ENCODE data around the gene PPP1R15B.

PPP1R15B gene

GRCh38 chr1:204396015-204396583 is 15.5 kb downstream of the PPP1R15B start:
- H3K4me1 ChIP-seq (ENCODE audit: control insufficient read depth, insufficient read depth, low read depth, low read length) = no peaks in the 10 kb centered on the region
- H2AK5ac ChIP-seq (ENCODE audit: low read length, severe bottlenecking) = no peak overlapping the region
- no peak overlapping the region for H3K14ac ChIP-seq (ENCODE audit: low read length in 2 of 2)
- no peak overlapping the region for H2BK12ac ChIP-seq (ENCODE audit: low read length in 2 of 2)
- no peak overlapping the region for H4K91ac ChIP-seq (ENCODE audit: low read length)
- no peak overlapping the region for H3K27ac ChIP-seq (ENCODE audit: low read length, poor library complexity, severe bottlenecking)
- no peaks in the 10 kb centered on the region for H3K79me1 ChIP-seq (replicated peaks; ENCODE audit: low read length, poor library complexity, severe bottlenecking)
- no peak overlapping the region for H3K23ac ChIP-seq (ENCODE audit: low read length in 2 of 2)
- H3K27me3 ChIP-seq (ENCODE audit: control insufficient read depth in 1 of 2, insufficient read depth in 1 of 2, low read length in 2 of 2) = no peaks in the 10 kb centered on the region
- H3K9me3 ChIP-seq (ENCODE audit: control insufficient read depth, low read length) = no peaks in the 10 kb centered on the region
- no peak overlapping the region for H4K8ac ChIP-seq (ENCODE audit: low read length)
- H3K4me3 ChIP-seq (ENCODE audit: insufficient read depth in 1 of 2, low read depth in 1 of 2, low read length in 2 of 2) = no peak overlapping the region
- DNase-seq = no peak
- no peak overlapping the region for H2AFZ ChIP-seq (ENCODE audit: low read depth, low read length)
- 95% methylated on average over 3 of the region's 4 CpGs for WGBS
- no peak overlapping the region for H2BK15ac ChIP-seq (ENCODE audit: low read depth, poor library complexity, severe bottlenecking)
- no peak overlapping the region for H3K18ac ChIP-seq (ENCODE audit: low read depth in 1 of 2, low read length in 2 of 2)
- no peak overlapping the region for H2BK5ac ChIP-seq (ENCODE audit: low read depth, low read length, poor library complexity, severe bottlenecking)
- H3K4me2 ChIP-seq (ENCODE audit: low read length, poor library complexity, severe bottlenecking) = no peak overlapping the region
- no peak overlapping the region for H3K4ac ChIP-seq (ENCODE audit: low read depth in 1 of 2, low read length in 2 of 2)
- peaks cover 16 to 38% of the 10 kb centered on the region in 2 experiments for H3K36me3 ChIP-seq (ENCODE audit: control insufficient read depth in 1 of 2, insufficient read depth in 2 of 2, low read depth in 1 of 2, low read length in 2 of 2)
- H2BK120ac ChIP-seq (ENCODE audit: low read depth, low read length) = no peak overlapping the region
- H3K9ac ChIP-seq (ENCODE audit: low read length) = no peak overlapping the region

- Histone ChIP-seq H3K4me2 (ENCODE audit: low read length, poor library complexity, severe bottlenecking) (no peak overlapping the region), H3K9me3 (ENCODE audit: control insufficient read depth, low read length) (no peaks in the 10 kb centered on the region), H3K23ac (ENCODE audit: low read length in 2 of 2) (no peak overlapping the region), H3K36me3 (ENCODE audit: control insufficient read depth in 1 of 2, insufficient read depth in 2 of 2, low read depth in 1 of 2, low read length in 2 of 2) (no peaks in the 10 kb centered on the region), H3K79me1 (replicated peaks; ENCODE audit: low read length, poor library complexity, severe bottlenecking) (no peaks in the 10 kb centered on the region), H2BK12ac (ENCODE audit: low read length in 2 of 2) (no peak overlapping the region), H3K27ac (ENCODE audit: low read length, poor library complexity, severe bottlenecking) (no peak overlapping the region), H2AFZ (ENCODE audit: low read depth, low read length) (no peak overlapping the region), H3K4ac (ENCODE audit: low read depth in 1 of 2, low read length in 2 of 2) (no peak overlapping the region), H4K91ac (ENCODE audit: low read length) (no peak overlapping the region), H2BK120ac (ENCODE audit: low read depth, low read length) (no peak overlapping the region), H3K4me3 (ENCODE audit: insufficient read depth in 1 of 2, low read depth in 1 of 2, low read length in 2 of 2) (no peak overlapping the region), H2BK5ac (ENCODE audit: low read depth, low read length, poor library complexity, severe bottlenecking) (no peak overlapping the region), H2BK15ac (ENCODE audit: low read depth, poor library complexity, severe bottlenecking) (no peak overlapping the region), H3K18ac (ENCODE audit: low read depth in 1 of 2, low read length in 2 of 2) (no peak overlapping the region), H3K27me3 (ENCODE audit: control insufficient read depth in 1 of 2, insufficient read depth in 1 of 2, low read length in 2 of 2) (peaks cover 8 to 23% of the 10 kb centered on the region in 2 experiments), H3K14ac (ENCODE audit: low read length in 2 of 2) (no peak overlapping the region), H3K4me1 (ENCODE audit: control insufficient read depth, insufficient read depth, low read depth, low read length) (no peaks in the 10 kb centered on the region), H4K8ac (ENCODE audit: low read length) (no peak overlapping the region), H3K9ac (ENCODE audit: low read length) (no peak overlapping the region), H2AK5ac (ENCODE audit: low read length, severe bottlenecking) (no peak overlapping the region)
- no peak for DNase-seq
Measured at GRCh38 chr1:204391629-204392028, 20.0 kb downstream of the PPP1R15B start.

GRCh38 chr1:204390751-204391466 is 20.7 kb downstream of the PPP1R15B start:
- no peak for DNase-seq
- Histone ChIP-seq H3K4me1 (ENCODE audit: control insufficient read depth, insufficient read depth, low read depth, low read length) (no peaks in the 10 kb centered on the region), H4K91ac (ENCODE audit: low read length) (no peak overlapping the region), H2AFZ (ENCODE audit: low read depth, low read length) (no peak overlapping the region), H2BK15ac (ENCODE audit: low read depth, poor library complexity, severe bottlenecking) (no peak overlapping the region), H3K14ac (ENCODE audit: low read length in 2 of 2) (no peak overlapping the region), H3K9ac (ENCODE audit: low read length) (no peak overlapping the region), H3K9me3 (ENCODE audit: control insufficient read depth, low read length) (no peaks in the 10 kb centered on the region), H3K27me3 (ENCODE audit: control insufficient read depth in 1 of 2, insufficient read depth in 1 of 2, low read length in 2 of 2) (peaks cover 8 to 30% of the 10 kb centered on the region in 2 experiments), H2BK120ac (ENCODE audit: low read depth, low read length) (no peak overlapping the region), H4K8ac (ENCODE audit: low read length) (no peak overlapping the region), H2BK12ac (ENCODE audit: low read length in 2 of 2) (no peak overlapping the region), H3K4ac (ENCODE audit: low read depth in 1 of 2, low read length in 2 of 2) (no peak overlapping the region), H3K18ac (ENCODE audit: low read depth in 1 of 2, low read length in 2 of 2) (no peak overlapping the region), H2AK5ac (ENCODE audit: low read length, severe bottlenecking) (no peak overlapping the region), H3K27ac (ENCODE audit: low read length, poor library complexity, severe bottlenecking) (no peak overlapping the region), H2BK5ac (ENCODE audit: low read depth, low read length, poor library complexity, severe bottlenecking) (no peak overlapping the region), H3K4me3 (ENCODE audit: insufficient read depth in 1 of 2, low read depth in 1 of 2, low read length in 2 of 2) (no peak overlapping the region), H3K4me2 (ENCODE audit: low read length, poor library complexity, severe bottlenecking) (no peak overlapping the region), H3K36me3 (ENCODE audit: control insufficient read depth in 1 of 2, insufficient read depth in 2 of 2, low read depth in 1 of 2, low read length in 2 of 2) (no peaks in the 10 kb centered on the region), H3K79me1 (replicated peaks; ENCODE audit: low read length, poor library complexity, severe bottlenecking) (no peaks in the 10 kb centered on the region), H3K23ac (ENCODE audit: low read length in 2 of 2) (no peak overlapping the region)
- WGBS = 96% methylated on average over 4 of the region's 4 CpGs

- 95% methylated on average over 2 of the region's 2 CpGs for WGBS
- H3K27me3 ChIP-seq (ENCODE audit: control insufficient read depth in 1 of 2, insufficient read depth in 1 of 2, low read length in 2 of 2) = peaks cover 41 to 63% of the 10 kb centered on the region in 2 experiments
- DNase-seq = no peak
Measured at GRCh38 chr1:204385727-204386126, 25.9 kb downstream of the PPP1R15B start.

More at GRCh38 chr1:204385727-204386126, 25.9 kb downstream of the PPP1R15B start:
- Histone ChIP-seq H3K14ac (ENCODE audit: low read length in 2 of 2) (no peak overlapping the region), H2BK120ac (ENCODE audit: low read depth, low read length) (no peak overlapping the region), H2BK12ac (ENCODE audit: low read length in 2 of 2) (no peak overlapping the region), H2BK15ac (ENCODE audit: low read depth, poor library complexity, severe bottlenecking) (no peak overlapping the region), H3K27ac (ENCODE audit: low read length, poor library complexity, severe bottlenecking) (no peak overlapping the region), H3K36me3 (ENCODE audit: control insufficient read depth in 1 of 2, insufficient read depth in 2 of 2, low read depth in 1 of 2, low read length in 2 of 2) (no peaks in the 10 kb centered on the region), H3K4me2 (ENCODE audit: low read length, poor library complexity, severe bottlenecking) (no peak overlapping the region), H2AFZ (ENCODE audit: low read depth, low read length) (no peak overlapping the region), H3K23ac (ENCODE audit: low read length in 2 of 2) (no peak overlapping the region), H4K91ac (ENCODE audit: low read length) (no peak overlapping the region), H3K79me1 (replicated peaks; ENCODE audit: low read length, poor library complexity, severe bottlenecking) (no peaks in the 10 kb centered on the region), H2AK5ac (ENCODE audit: low read length, severe bottlenecking) (no peak overlapping the region), H3K9ac (ENCODE audit: low read length) (no peak overlapping the region), H3K4ac (ENCODE audit: low read depth in 1 of 2, low read length in 2 of 2) (no peak overlapping the region), H3K18ac (ENCODE audit: low read depth in 1 of 2, low read length in 2 of 2) (no peak overlapping the region), H3K4me1 (ENCODE audit: control insufficient read depth, insufficient read depth, low read depth, low read length) (no peaks in the 10 kb centered on the region), H2BK5ac (ENCODE audit: low read depth, low read length, poor library complexity, severe bottlenecking) (no peak overlapping the region), H4K8ac (ENCODE audit: low read length) (no peak overlapping the region), H3K4me3 (ENCODE audit: insufficient read depth in 1 of 2, low read depth in 1 of 2, low read length in 2 of 2) (no peak overlapping the region), H3K9me3 (ENCODE audit: control insufficient read depth, low read length) (no peaks in the 10 kb centered on the region)

Data from mesenchymal stem cell (in vitro differentiated cells and primary cell).